Measurements from ENCODE around the gene PLA2G6.

PLA2G6 gene

DNA sequence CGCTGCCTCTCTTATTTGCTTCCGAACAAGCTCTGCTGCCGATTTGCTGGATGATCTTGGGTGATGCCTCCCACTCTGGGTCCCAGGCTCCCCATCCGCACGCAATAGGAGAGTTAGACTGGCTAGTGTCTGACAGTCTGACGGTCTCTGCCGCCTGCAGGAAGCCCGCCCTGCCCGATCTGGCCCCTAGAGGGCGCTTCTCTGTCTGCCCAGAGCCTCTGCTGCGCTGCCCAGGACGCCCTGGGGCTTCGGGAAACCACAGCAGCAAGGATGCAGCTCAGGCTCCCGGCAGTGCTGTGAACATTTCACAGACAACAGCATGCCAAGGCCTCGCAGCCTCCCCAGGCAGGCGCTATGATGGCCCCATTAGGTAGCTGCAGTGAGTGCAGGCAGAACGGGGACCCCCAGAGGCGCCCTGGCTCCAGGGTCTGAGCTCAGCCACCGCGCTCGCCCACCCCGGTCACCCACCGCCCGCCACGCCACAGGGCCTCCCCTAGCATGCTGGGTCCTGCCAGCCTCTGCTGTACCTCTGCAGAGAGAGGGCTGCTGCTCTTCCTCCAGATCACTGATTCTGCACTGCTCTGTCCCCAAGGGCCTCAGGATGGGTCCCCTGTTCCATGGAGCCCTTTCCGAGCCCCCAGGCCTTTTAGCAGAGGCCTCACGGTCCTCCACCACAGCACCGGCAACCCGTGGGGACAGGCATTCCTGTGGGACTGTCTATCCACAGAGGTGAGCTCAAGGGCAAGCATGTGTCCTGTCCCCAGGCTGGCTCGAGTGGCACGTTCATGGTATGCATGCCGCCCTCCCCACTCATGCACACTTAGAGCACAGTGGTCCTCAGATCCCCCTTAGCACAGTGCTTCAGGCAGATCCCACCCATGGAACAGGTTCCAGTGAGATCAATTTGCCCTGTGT lies 66.9 kb downstream of the PLA2G6 start:
- DNase-seq, result peak; percentile 10 to 90 (median 71)

DNA sequence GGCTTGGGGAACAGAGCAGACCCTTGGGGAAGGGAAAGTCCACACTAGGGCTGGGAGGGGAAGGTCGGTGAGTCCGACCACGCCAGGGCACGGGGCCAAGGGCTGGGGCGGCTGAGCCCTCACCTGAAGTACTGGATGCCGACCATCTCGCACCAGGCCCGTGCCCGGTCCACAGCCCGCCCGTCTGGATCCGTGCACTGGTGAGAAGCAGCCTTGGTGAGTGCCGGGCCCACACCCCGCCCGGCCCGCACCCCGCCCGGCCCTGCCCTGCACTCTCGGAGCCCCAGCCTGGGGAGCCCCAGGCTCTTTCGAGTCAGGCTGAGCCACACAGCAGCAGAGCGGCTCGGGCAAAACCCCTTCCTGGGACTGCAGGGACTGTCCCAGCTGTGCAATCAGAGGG lies 69.2 kb downstream of the PLA2G6 start:
- no peak for DNase-seq

GRCh38 chr22:38111925-38112355 lies 69.7 kb downstream of the PLA2G6 start:
- DNase-seq, result no peak

DNA sequence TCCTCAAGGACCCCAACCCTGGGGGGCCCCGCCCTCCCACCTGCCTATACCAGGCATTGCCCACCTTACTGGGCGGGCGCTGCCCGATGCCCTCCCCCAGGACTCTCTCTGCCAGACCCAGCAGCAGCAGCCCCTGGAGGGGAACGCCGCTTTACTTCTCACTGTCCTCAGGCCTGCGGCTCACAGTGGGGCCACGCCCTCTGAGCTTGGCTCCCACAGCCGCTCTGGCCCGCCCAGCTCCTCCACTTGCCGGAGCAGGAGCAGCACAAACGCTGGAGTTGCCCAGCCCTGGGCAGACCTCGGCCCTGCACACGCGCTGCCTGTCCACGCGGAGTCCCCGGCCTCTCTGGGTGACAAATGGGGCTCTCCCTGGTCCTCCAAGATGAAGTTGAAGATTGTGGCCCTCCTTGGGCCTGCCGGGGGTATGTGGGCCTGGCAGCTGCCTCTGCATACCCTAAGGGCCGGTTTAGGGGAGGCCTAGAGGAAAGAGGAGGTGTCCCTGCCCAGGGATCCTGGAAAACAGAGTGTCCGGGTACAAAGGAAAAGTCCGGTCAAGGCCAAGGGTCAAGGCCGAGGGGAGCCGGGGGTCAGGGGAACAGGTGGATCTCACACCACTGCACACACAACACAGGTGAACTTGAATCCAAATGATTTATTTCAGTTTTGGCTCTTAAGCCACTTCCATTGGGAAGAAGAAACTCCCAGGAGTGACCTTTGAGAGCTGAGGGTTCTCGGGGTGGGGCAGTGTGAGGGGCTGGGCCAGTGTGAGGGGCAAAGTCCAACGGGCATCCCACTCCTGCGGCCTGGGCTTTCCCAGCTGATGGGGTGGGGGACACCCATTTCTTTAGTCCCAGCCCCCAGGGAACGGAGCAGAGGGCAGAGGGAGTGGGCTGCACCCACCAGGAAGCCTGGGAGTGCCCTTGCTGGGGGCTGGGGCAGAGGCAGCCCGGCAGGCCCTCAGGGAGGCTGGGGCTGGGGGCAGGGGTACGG lies 70.5 kb downstream of the PLA2G6 start:
- no peak for DNase-seq

DNA sequence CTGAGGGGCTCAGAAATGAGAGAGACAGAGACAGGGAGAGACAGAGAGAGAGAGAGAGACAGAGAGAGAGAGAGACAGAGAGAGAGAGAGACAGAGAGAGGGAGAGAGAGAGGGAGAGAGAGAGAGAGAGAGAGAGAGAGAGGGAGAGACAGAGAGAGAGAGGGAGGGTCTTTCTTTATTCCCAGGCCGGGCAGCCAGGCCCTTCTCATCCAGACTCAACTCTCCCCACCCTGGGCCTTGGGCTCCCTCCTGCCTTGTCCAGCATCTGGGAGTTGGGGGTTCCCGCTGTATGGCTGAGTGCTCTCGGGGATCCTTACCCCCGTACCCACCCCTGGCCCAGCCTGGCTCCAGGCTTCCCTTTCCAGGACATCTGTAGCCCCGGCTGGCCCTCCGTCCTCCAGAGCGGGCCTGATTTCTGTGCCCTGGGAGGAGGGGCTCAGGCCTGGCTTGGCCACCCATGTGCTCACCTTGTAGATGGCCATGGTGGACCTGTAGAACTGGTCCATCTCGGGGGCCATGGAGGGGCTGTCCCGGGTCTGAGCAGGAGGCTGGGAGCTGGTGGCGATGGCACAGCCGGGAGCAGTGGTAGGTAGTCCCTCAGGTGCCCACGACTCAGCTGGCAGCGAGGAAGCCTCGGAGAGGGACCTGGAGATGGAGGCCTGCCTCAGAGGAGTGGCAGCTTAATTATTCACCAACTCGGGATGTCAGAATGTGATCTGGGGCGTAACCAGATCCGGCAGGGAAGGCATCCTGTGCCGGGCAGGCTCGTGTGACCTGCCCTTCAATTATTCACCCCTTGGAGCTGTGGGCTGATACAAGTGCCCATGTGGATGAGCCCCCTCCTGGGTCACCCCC lies 71.4 kb downstream of the PLA2G6 start, which contains the start of gene BAIAP2L2:
Gene BAIAP2L2, minus strand, starts transcription at position 677 of the 855 bp plus-strand sequence. Its CDS starts 159 bp downstream, at position 518.
- no peak for DNase-seq

GRCh38 chr22:38109371-38110001 lies 72.1 kb downstream of the PLA2G6 start:
- DNase-seq, result no peak

GRCh38 chr22:38108561-38109319 lies 72.9 kb downstream of the PLA2G6 start:
- DNase-seq, result no peak

GRCh38 chr22:38107692-38108515 lies 73.7 kb downstream of the PLA2G6 start:
- no peak for DNase-seq

GRCh38 chr22:38106814-38107578 lies 74.6 kb downstream of the PLA2G6 start:
- DNase-seq, result no peak

DNA sequence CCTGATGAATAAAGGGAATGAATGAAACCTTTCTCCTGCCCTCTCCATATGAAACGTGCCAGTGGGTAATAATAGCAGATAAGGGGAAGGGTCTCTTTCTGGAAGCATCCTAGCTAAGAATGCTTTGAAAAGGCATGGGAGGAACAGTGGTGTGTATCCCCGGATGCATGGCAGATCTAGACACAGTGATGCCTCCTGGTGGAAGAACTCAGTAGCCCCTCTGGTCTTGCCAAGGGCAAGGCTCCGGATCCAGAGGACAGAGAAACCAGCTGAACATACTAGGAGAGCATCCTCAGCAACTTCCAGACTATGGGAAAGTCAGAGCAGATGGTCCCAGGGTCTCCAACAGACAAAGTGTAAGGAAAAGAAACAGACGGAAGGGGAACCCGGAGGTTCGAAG lies 77.5 kb downstream of the PLA2G6 start:
- DNase-seq, result no peak

DNA sequence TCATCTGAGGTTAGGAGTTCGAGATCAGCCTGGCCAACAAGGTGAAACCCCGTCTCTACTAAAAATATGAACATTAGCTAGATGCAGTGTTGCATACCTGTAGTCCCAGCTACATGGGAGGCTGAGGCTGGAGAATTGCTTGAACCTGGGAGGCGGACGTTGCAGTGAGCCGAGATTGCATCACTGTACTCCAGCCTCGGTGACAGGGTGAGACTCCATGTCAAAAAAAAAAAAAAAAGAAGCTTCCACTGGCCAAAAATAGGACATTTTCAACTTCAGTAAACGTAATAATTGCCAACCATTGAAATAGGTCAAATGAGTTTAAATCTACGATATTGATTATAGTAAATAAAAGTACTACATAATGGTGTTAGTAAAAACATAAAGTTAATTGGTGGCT lies 78.0 kb downstream of the PLA2G6 start:
- DNase-seq, result no peak

DNA sequence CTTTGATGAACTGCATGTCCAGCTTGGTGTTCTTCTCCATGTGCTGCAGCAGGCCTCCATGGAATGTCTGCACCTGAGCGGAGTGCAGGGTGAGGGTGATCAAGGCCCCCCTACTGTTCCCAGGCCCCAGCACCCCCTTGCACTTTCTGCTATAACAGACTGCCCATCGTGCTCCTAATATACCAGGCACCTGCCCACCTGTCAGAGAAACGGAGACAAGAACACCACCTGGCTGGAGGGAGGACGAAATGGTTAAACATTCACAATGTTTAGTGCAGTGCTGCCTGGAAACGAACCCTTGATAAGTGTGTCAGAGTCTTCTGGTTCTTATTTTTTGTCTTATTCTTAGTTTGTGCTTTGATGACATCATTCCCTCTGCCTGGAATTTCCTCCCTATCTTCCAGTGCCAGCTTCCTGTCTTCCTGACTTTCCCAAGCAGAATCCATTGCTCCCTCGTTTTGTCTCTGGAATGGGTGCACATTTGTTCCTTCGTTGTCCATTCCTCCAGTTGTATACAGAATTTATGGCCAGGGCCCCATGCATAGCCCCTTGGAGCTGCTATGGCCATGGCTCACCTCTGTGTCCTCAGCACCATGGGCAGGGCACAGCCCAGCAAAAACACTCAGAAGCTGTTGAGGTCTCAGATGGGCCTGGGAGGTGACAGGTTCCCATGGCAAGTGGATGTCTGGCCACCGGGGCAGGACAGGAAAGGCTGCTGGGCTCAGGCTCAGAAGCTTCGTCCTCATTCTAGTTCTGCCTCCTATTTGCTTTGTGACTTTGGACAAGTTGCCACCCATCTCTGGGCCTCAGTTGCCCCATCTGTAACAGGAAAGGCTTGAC lies 83.0 kb downstream of the PLA2G6 start:
- DNase-seq, result no peak

GRCh38 chr22:38097557-38098409 lies 83.8 kb downstream of the PLA2G6 start:
- DNase-seq, result no peak

DNA sequence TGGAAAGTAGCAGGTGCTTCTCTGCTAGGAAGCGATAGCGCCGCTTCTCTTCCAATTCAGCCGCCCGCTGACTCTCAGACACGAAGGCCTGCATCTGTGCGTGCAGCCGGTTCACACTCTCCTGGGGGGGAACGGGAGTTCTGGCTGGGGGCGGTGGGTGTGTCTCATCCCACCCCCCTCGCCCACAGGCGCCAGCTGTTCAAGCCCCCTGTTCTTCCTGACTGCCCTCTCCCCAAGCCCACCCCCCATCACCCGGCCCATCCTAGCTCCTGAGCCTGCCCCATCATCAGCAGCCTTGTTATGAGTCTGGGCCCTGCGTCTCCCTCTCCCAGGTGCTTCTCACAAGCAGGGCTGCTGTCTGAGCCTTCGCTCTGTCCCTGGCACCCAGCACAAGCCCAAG lies 84.6 kb downstream of the PLA2G6 start:
- DNase-seq, result no peak

DNA sequence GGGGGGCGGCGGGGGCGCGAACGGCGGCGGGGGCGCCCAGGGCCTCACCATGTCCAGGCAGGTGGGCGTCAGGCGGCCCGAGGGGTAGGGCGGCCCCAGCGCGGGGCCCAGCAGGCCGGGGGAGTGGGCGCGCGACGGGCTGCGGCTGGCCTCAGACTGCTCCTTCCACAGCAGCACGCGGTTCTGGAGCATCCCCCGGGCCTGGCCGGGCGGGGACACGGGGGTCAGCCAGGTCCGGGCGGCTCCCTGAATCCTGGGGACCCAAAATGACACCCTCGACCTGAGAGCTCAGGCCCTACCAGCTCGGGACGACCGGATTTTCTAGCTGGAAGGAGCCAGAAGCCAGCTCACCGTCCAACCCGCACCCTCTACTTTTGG lies 92.2 kb downstream of the PLA2G6 start:
- DNase-seq, result no peak
